Ovary (tissue), 9 donors: ENCODE results near the gene S100B. TPM values are rescaled to one million over a fixed set of nuclear protein-coding genes. Genes with fewer than 3 reads are reported as not detected.

Experiments
- DNase-seq, 5 donors: peaks; one replicate each; pipeline ENCODE4 v3.0.0-alpha.2; 2019 to 2020
- H3K27ac ChIP-seq, 2 donors: fragments of 200-600 bp; one replicate each; pipeline versions ENCODE4 v1.5.1 to v1.8.0; 2019 to 2022
- H3K27me3 ChIP-seq: fragments of 200-600 bp; one replicate; pipeline ENCODE4 v1.8.0; 2022
- H3K36me3 ChIP-seq: fragments of 200-600 bp; sonication (generic); one replicate; pipeline ENCODE4 v1.5.1; 2019
- H3K4me1 ChIP-seq: one replicate; pipeline ENCODE4 v1.8.1; 2013; ENCODE audit warnings: mild to moderate bottlenecking, moderate library complexity; ENCODE audit not compliant: insufficient read depth
- H3K4me3 ChIP-seq: fragments of 200-600 bp; sonication (generic); one replicate; pipeline ENCODE4 v1.5.1; 2017
- H3K9me3 ChIP-seq, 2 donors: fragments of 200-600 bp in 1 of 2; sonication (generic) in 1 of 2; one replicate each; pipeline versions ENCODE4 v1.5.1 to v1.8.1; 2013 to 2019; ENCODE audit warnings: mild to moderate bottlenecking in 1 of 2, moderate library complexity in 1 of 2
- EP300 ChIP-seq: sonication (generic); formaldehyde crosslinking; IDR thresholded peaks from one replicate; pipeline ENCODE4 v1.6.1; 2017; ENCODE audit warnings: antibody characterized with exemption
- POLR2A ChIP-seq: fragments of 450-650 bp; IDR thresholded peaks from one replicate; pipeline ENCODE4 v1.6.1; 2017; ENCODE audit warnings: antibody characterized with exemption, mild to moderate bottlenecking, moderate library complexity
- WGBS, 3 donors: extraction: QIAGEN DNeasy Blood & Tissue Kit in 1 of 3; methylation state at CpG; one replicate each; pipeline versions ENCODE4 v1.1.5 to v1.1.7; 2013 to 2017; 5-methylcytosine and 5-hydroxymethylcytosine counted together
- intact Hi-C, 4 donors: fragments of 100-400 bp; cut with DNase I; formaldehyde crosslinking; loops; one replicate each; pipeline versions ENCODE4 v1.11.0 to v1.15.1; 2022 to 2023
- polyA plus RNA-seq, 2 donors: library from polyadenylated mRNA; stranded (reverse); fragments of 200-250 nt in 1 of 2; fragments of 350-450 nt in 1 of 2; fragmentation: Illumina TruSeq in 1 of 2; extraction: RNeasy Lipid Tissue Mini Kit (QIAGEN cat#74804) in 1 of 2; gene quantifications; one replicate each; pipeline ENCODE4 v1.2.3, GENCODE V29; 2013 to 2014
- total RNA-seq, 7 donors: library from RNA; depleted of rRNA in 2 of 7; stranded (reverse); fragments of >200 nt in 2 of 7; fragmentation: NEBNext Ultra II Directional in 3 of 7; extraction: Animal tissue kit (Norgen Biotek cat#: 25700) in 3 of 7; gene quantifications; one replicate each; pipeline versions ENCODE4 v1.1.0 to v1.2.4, GENCODE V29; 2016 to 2023
- TF ChIP-seq, protein P1 (sequence below), 3 donors: fragments of 450-650 bp in 2 of 3; fragments of 200-600 bp in 1 of 3; IDR thresholded peaks; one replicate each; pipeline versions ENCODE4 v1.5.1 to v1.8.0; 2016 to 2022; ENCODE audit warnings: antibody characterized with exemption in 3 of 3, mild to moderate bottlenecking in 1 of 3
- donor health status: DM: no; HTN: no; CAD: no; lungs with moderate emphysema.
- donor health status: DM: no; HTN: no; CAD: no.
- donor health status: Bipolar disorder and iron deficiency.
- donor health status: DM: yes; HTN: yes; CAD: no.
- donor health status: DM: no; HTN: no; CAD: no.
- donor health status: DM: yes; HTN: yes; CAD: no.

Gene S100B
- total and polyA plus RNA-seq, 9 donors = 0.53 to 16.8 (median 2.9) TPM

DNA sequence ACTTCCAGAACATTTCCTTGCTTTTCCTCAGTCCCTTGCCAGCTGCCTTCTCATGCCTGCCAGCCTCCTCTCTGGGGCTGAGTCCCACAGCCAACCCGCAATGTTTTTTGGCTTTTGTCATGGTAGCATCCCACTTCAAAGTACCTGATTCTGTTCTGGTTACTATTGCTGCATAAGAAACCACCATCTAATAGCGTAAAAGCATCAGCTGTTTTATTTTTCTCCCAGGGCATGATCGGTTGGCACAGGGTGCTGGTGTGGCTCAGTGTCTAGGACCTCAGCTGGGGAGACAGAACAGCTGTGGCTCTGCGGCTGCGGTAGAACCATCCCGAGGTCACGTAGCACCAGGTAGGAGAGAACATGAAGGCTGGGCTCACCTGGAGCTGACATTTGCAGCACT is 21.7 kb upstream of the S100B start:
- no peaks in the 10 kb centered on the region for H3K36me3 ChIP-seq
- WGBS, 3 donors = 96 to 97% (median 96%) methylated on average over 7 of the region's 7 CpGs
- no peak for DNase-seq
- intact Hi-C loops = no loop called here
- TF ChIP-seq, protein P1, sequence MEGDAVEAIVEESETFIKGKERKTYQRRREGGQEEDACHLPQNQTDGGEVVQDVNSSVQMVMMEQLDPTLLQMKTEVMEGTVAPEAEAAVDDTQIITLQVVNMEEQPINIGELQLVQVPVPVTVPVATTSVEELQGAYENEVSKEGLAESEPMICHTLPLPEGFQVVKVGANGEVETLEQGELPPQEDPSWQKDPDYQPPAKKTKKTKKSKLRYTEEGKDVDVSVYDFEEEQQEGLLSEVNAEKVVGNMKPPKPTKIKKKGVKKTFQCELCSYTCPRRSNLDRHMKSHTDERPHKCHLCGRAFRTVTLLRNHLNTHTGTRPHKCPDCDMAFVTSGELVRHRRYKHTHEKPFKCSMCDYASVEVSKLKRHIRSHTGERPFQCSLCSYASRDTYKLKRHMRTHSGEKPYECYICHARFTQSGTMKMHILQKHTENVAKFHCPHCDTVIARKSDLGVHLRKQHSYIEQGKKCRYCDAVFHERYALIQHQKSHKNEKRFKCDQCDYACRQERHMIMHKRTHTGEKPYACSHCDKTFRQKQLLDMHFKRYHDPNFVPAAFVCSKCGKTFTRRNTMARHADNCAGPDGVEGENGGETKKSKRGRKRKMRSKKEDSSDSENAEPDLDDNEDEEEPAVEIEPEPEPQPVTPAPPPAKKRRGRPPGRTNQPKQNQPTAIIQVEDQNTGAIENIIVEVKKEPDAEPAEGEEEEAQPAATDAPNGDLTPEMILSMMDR (IDR thresholded peaks at IDR 0.05) = no peak
- TF ChIP-seq POLR2A (no peak), EP300 (no peak)
- H3K27ac ChIP-seq = no peak overlapping the region
- H3K4me3 ChIP-seq = no peak overlapping the region
- H3K4me1 ChIP-seq = no peaks in the 10 kb centered on the region
- H3K27me3 ChIP-seq = no peaks in the 10 kb centered on the region
- no peaks in the 10 kb centered on the region for H3K9me3 ChIP-seq

DNA sequence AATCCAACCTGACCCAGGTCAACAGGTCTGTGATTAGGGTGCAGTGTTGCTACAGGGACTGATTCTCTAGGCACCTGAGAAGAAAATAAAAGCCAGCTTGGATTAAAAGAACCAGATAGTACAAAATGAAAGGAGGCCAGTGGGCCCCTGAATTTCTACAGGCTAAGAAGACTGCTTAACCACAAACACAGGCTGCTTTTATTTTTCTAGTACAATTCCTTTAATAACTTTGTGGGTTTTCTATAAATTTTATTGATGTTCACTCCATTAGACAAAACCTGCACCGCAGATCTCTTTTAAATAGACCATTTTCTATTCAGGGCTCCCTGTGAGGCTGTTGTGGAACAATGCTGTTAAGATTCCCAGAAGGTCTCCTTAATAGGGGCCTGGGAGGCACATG is 20.9 kb upstream of the S100B start:
- intact Hi-C loops = no loop called here
- Histone ChIP-seq H3K9me3 (no peaks in the 10 kb centered on the region), H3K27ac (no peak overlapping the region), H3K27me3 (no peaks in the 10 kb centered on the region), H3K4me3 (no peak overlapping the region), H3K4me1 (no peaks in the 10 kb centered on the region), H3K36me3 (no peaks in the 10 kb centered on the region)
- no peak for DNase-seq
- WGBS, 3 donors = 87 to 96% (median 90%) methylated on average over 1 of the region's 1 CpG
- no peak for TF ChIP-seq POLR2A
- TF ChIP-seq EP300 = no peak
- TF ChIP-seq, protein P1 (IDR thresholded peaks at IDR 0.05) = no peak

DNA sequence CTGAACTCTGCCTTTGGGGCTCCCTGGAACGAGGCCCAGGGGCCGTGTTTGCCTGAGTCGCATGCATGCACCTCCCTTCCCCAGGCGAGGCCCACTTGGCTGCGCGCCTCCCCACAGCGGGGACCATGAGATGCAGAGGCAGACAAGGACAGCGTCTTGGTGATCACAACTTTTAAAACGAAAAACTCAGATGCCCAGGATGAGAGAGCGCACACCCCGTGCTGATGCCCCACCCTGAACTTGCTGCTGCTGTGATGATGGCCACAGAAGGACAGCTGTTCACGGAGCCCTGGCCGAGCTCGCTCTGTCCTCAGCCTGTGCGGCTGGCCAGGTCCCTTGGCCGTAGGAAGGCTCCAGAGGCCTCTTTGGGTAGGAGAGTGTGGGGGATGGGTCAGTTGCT is 19.2 kb upstream of the S100B start:
- H3K9me3 ChIP-seq = no peaks in the 10 kb centered on the region
- no peak for DNase-seq
- H3K4me3 ChIP-seq = no peak overlapping the region
- H3K27ac ChIP-seq = no peak overlapping the region
- H3K27me3 ChIP-seq = no peaks in the 10 kb centered on the region
- 77 to 81% (median 78%) methylated on average over 16 of the region's 16 CpGs for WGBS, 3 donors
- no peaks in the 10 kb centered on the region for H3K36me3 ChIP-seq
- TF ChIP-seq, protein P1 (IDR thresholded peaks at IDR 0.05) = no peak
- TF ChIP-seq POLR2A = no peak
- TF ChIP-seq EP300 = no peak
- intact Hi-C loops = no loop called here
- H3K4me1 ChIP-seq = no peaks in the 10 kb centered on the region

DNA sequence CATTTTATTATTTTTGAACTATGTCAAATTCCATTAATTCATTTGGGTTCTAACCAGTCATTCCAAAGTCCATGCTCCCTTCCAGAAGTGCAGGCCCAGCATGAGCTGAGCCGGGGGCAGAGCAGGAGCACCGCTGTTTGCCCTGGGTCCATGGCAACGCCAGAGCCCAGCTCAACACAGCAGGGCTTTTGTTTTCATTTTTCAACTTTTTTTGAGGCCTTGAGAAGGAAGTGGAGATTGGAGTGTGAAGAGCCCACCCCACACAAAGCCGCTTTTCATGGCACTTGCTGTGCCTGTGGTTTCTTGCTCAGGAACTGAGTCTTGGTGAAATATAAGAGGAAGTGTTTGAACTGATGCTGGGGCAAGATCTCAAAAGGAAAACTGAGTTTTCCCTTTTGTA is 17.3 kb upstream of the S100B start:
- TF ChIP-seq EP300 = no peak
- Histone ChIP-seq H3K4me3 (no peak overlapping the region), H3K9me3 (no peaks in the 10 kb centered on the region), H3K36me3 (no peaks in the 10 kb centered on the region), H3K27me3 (no peaks in the 10 kb centered on the region), H3K27ac (peak overlapping the region in 1 of 2 donors; percentile 55), H3K4me1 (no peaks in the 10 kb centered on the region)
- 7 to 41% (median 14%) methylated on average over 4 of the region's 4 CpGs for WGBS, 3 donors
- DNase-seq = peak; percentile 44 to 75 (median 53)
- intact Hi-C loops = no loop called here

DNA sequence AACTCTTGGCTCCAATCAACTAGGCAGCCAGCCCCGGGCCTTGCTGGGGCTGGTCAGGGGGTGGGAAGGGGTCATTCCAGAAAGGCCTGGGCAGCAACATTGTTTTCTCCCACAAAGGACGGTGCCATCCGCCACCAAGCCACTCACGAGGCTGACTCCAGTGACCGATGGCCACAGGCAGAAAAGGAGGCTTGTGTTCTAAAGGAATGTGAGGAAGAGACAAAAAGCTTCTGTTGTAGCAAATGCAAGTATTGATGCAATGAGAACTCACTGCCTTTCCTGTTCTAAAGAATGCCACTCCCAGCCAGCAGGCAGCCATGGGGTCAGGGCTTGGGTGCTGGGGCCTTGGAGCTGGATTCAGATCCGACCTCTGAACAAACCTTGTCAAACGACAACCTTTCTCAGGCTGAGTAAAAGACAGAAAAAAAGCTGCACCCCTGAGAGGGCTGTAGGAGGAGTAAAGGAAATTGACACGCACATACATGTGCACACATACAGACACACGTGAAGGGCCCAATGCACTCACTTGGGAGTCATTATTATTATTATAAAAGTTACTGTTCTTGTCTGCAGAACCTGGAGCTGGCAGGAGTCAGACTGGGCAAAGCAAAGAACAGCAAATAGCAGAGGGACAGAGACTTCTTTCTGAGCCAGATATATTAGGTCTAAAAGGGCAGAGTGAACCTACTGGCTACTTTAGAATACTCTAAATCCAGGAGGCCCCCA is 16.7 kb upstream of the S100B start:
- intact Hi-C loops = no loop called here
- WGBS, 3 donors = 63 to 73% (median 65%) methylated on average over 9 of the region's 9 CpGs
- Histone ChIP-seq H3K9me3 (no peaks in the 10 kb centered on the region), H3K36me3 (no peaks in the 10 kb centered on the region), H3K27ac (peak overlapping the region in 1 of 2 donors; percentile 55), H3K4me3 (no peak overlapping the region), H3K4me1 (no peaks in the 10 kb centered on the region), H3K27me3 (no peaks in the 10 kb centered on the region)
- no peak for DNase-seq
- TF ChIP-seq, protein P1 (IDR thresholded peaks at IDR 0.05) = no peak
- TF ChIP-seq EP300 = no peak
- no peak for TF ChIP-seq POLR2A
